Neural cell (in vitro differentiated cells): ENCODE measurements around the gene GRIK2. TPM values are rescaled to one million over a fixed set of nuclear protein-coding genes. Genes with fewer than 3 reads are reported as not detected.

Source experiments
- H2AFZ ChIP-seq: fragments of 200-600, 300-800 bp; sonication (generic), shearing (Covaris generic); 2 replicates; pipeline ENCODE4 v1.6.0; 2014; ENCODE audit warnings: low read depth, mild to moderate bottlenecking, antibody characterized with exemption, low read length, moderate library complexity
- H3F3A ChIP-seq: fragments of 200-600 bp; shearing (Covaris generic); 2 replicates; pipeline ENCODE4 v1.6.1; 2016; ENCODE audit warnings: mild to moderate bottlenecking, moderate library complexity, mixed read lengths, antibody characterized with exemption, low read length; ENCODE audit not compliant: insufficient read depth, poor library complexity, severe bottlenecking
- H3K27ac ChIP-seq: fragments of 200-600, 300-800 bp; sonication (generic), shearing (Covaris generic); 2 replicates; pipeline ENCODE4 v1.5.1; 2014; ENCODE audit warnings: mild to moderate bottlenecking, low read length, moderate library complexity
- H3K27me3 ChIP-seq: fragments of 300-800, 200-600 bp; sonication (generic), shearing (Covaris generic); 2 replicates; pipeline ENCODE4 v1.6.0; 2014; ENCODE audit warnings: mild to moderate bottlenecking, low read depth, low read length, moderate library complexity; ENCODE audit not compliant: insufficient read depth
- H3K36me3 ChIP-seq: fragments of 300-800, 200-600 bp; sonication (generic), shearing (Covaris generic); 2 replicates; pipeline ENCODE4 v1.5.1; 2014; ENCODE audit warnings: mild to moderate bottlenecking, antibody characterized with exemption, low read length, moderate library complexity; ENCODE audit not compliant: insufficient read depth
- H3K4me2 ChIP-seq: fragments of 300-800, 200-600 bp; sonication (generic), shearing (Covaris generic); 2 replicates; pipeline ENCODE4 v1.6.0; 2014; ENCODE audit warnings: mild to moderate bottlenecking, low read length
- H3K4me3 ChIP-seq: fragments of 300-800, 200-600 bp; sonication (generic), shearing (Covaris generic); 2 replicates; pipeline ENCODE4 v1.5.1; 2014; ENCODE audit warnings: mild to moderate bottlenecking, low read length, moderate library complexity
- H3K79me2 ChIP-seq: fragments of 200-600 bp; shearing (Covaris generic); replicated peaks from 2 replicates; pipeline ENCODE4 v1.6.0; 2014; ENCODE audit warnings: mild to moderate bottlenecking, low read length, moderate library complexity; ENCODE audit not compliant: insufficient read depth
- H3K9ac ChIP-seq: fragments of 300-800, 200-600 bp; sonication (generic), shearing (Covaris generic); 2 replicates; pipeline ENCODE4 v1.6.1; 2016; ENCODE audit warnings: mild to moderate bottlenecking, low read length, mixed read lengths
- H3K9me2 ChIP-seq: fragments of 200-600 bp; shearing (Covaris generic); 2 replicates; pipeline ENCODE4 v1.6.1; 2016; ENCODE audit warnings: mild to moderate bottlenecking, low read length, mixed read lengths; ENCODE audit not compliant: insufficient read depth
- H3K9me3 ChIP-seq: fragments of 200-600, 300-800 bp; sonication (generic), shearing (Covaris generic); 2 replicates; pipeline ENCODE4 v1.6.1; 2016; ENCODE audit warnings: mild to moderate bottlenecking, mixed run types, low read length, moderate library complexity, mixed read lengths
- H4K20me1 ChIP-seq: fragments of 200-600 bp; shearing (Covaris generic); 2 replicates; pipeline ENCODE4 v1.6.1; 2016; ENCODE audit warnings: mild to moderate bottlenecking, mixed run types; ENCODE audit not compliant: insufficient read depth
- CTCF ChIP-seq: fragments of 450-650 bp; IDR thresholded peaks from 2 replicates; pipeline ENCODE4 v1.5.1; 2014; ENCODE audit warnings: antibody characterized with exemption, mild to moderate bottlenecking, moderate library complexity; ENCODE audit not compliant: poor library complexity, severe bottlenecking
- EP300 ChIP-seq: fragments of 450-650 bp; conservative IDR thresholded peaks from 2 replicates; pipeline ENCODE4 v1.6.1; 2014; ENCODE audit warnings: antibody characterized with exemption, mild to moderate bottlenecking, moderate library complexity; ENCODE audit not compliant: poor library complexity, severe bottlenecking
- EZH2 ChIP-seq: fragments of 200-600, 300-800 bp; shearing (Covaris generic), sonication (generic); IDR thresholded peaks from 2 replicates; pipeline ENCODE4 v1.6.1; 2014; ENCODE audit warnings: antibody characterized with exemption, low read length, borderline replicate concordance, mild to moderate bottlenecking; ENCODE audit not compliant: insufficient read depth, poor library complexity, severe bottlenecking
- MXI1 ChIP-seq: fragments of 450-650 bp; conservative IDR thresholded peaks from 2 replicates; pipeline ENCODE4 v1.6.1; 2014; ENCODE audit warnings: antibody characterized with exemption, mild to moderate bottlenecking; ENCODE audit not compliant: poor library complexity, severe bottlenecking
- POLR2AphosphoS5 ChIP-seq: IDR thresholded peaks from 2 replicates; pipeline ENCODE4 v1.6.1; 2012
- RAD21 ChIP-seq: fragments of 450-650 bp; conservative IDR thresholded peaks from 2 replicates; pipeline ENCODE4 v1.6.1; 2014; ENCODE audit warnings: antibody characterized with exemption, mild to moderate bottlenecking, moderate library complexity
- SMC3 ChIP-seq: fragments of 450-650 bp; conservative IDR thresholded peaks from 2 replicates; pipeline ENCODE4 v1.6.1; 2014; ENCODE audit warnings: antibody characterized with exemption, mild to moderate bottlenecking, moderate library complexity; ENCODE audit not compliant: poor library complexity
- TAF1 ChIP-seq: IDR thresholded peaks from 2 replicates; pipeline ENCODE4 v1.6.1; 2012; ENCODE audit warnings: low read depth
- polyA plus RNA-seq: library from polyadenylated mRNA; depleted of rRNA; stranded (reverse); fragments of >200 nt; gene quantifications from 2 replicates; pipeline ENCODE4 v1.2.3, GENCODE V29; 2014
- TF ChIP-seq, protein P1 (sequence below): IDR thresholded peaks from 2 replicates; pipeline ENCODE4 v1.6.1; 2012; ENCODE audit warnings: borderline replicate concordance

GRIK2 gene
- polyA plus RNA-seq, 1 donor from 2014 or later, result 106 TPM

GRCh38 chr6:101422811-101423210 lies 29.3 kb downstream of the GRIK2 start:
- Histone ChIP-seq H3K27me3 (no peaks in the 10 kb centered on the region), H3K9me2 (no peaks in the 10 kb centered on the region), H3F3A (peaks cover 4% of the 10 kb centered on the region), H3K4me3 (no peak overlapping the region), H3K79me2 (no peaks in the 10 kb centered on the region), H3K36me3 (no peaks in the 10 kb centered on the region), H3K27ac (no peak overlapping the region), H3K4me2 (peak overlapping the region; percentile 36), H2AFZ (no peak overlapping the region), H3K9me3 (no peaks in the 10 kb centered on the region), H3K9ac (no peak overlapping the region), H4K20me1 (no peaks in the 10 kb centered on the region)
- TF ChIP-seq POLR2AphosphoS5, result peak; percentile 42
- TF ChIP-seq RAD21, result no peak
- TF ChIP-seq SMC3, result no peak
- TF ChIP-seq MXI1, result peak; percentile 34
- TF ChIP-seq CTCF, result no peak
- TF ChIP-seq TAF1, result no peak
- TF ChIP-seq EP300, result peak; percentile 48

DNA sequence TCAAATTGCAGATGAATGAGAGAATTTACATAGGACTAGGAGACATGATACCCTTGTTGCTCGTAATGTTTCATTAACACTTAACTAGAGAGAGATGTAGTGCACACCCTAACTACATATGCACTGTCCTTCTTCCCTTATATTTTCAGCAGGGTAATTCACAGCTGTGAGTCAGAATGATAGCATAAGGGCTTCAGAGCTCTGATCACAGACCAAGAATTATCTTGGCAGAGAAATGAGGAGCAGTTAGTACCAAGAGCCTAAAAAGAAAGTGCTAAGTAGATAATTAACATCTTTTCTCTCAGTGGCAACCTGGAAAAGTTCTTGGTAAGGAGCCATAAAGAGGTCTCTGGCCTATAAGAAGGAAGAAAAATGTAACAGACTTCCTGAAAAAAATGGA lies 35.8 kb downstream of the GRIK2 start:
- H3K36me3 ChIP-seq, result no peaks in the 10 kb centered on the region
- no peaks in the 10 kb centered on the region for H3K79me2 ChIP-seq
- no peaks in the 10 kb centered on the region for H3K9me3 ChIP-seq
- no peak overlapping the region for H3K9ac ChIP-seq
- no peak overlapping the region for H2AFZ ChIP-seq
- no peak overlapping the region for H3K27ac ChIP-seq
- no peaks in the 10 kb centered on the region for H3F3A ChIP-seq
- no peak for TF ChIP-seq POLR2AphosphoS5
- H4K20me1 ChIP-seq, result no peaks in the 10 kb centered on the region
- H3K4me3 ChIP-seq, result no peak overlapping the region
- H3K4me2 ChIP-seq, result no peak overlapping the region
- no peaks in the 10 kb centered on the region for H3K9me2 ChIP-seq
- no peaks in the 10 kb centered on the region for H3K27me3 ChIP-seq

DNA sequence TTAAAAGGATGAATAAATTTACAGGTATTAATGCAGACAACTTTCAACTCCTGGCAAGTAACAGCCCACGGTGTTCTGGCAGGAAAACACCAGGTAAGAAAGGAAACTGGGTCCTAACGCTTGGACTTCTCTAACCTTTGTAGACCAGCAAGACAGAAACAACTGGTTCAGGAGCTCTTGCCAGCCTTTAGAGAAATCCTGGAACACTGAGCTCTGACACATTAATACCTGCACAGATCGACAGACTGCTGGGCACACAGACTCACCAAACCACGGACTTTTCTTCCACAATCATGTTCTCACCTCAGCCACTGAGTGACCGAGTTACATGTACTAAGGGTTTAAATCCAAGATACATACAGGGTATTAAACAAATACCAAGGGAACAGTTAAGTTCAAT lies 36.3 kb downstream of the GRIK2 start:
- Histone ChIP-seq H3K4me2 (no peak overlapping the region), H3K36me3 (no peaks in the 10 kb centered on the region), H2AFZ (no peak overlapping the region), H3K4me3 (no peak overlapping the region), H4K20me1 (no peaks in the 10 kb centered on the region), H3K27me3 (no peaks in the 10 kb centered on the region), H3K9me3 (no peaks in the 10 kb centered on the region), H3K9ac (no peak overlapping the region), H3K9me2 (no peaks in the 10 kb centered on the region), H3K79me2 (no peaks in the 10 kb centered on the region), H3K27ac (no peak overlapping the region), H3F3A (no peaks in the 10 kb centered on the region)
- TF ChIP-seq EZH2 (no peak), MXI1 (no peak), TAF1 (no peak), RAD21 (no peak), EP300 (no peak), POLR2AphosphoS5 (no peak), CTCF (no peak), SMC3 (no peak)
- TF ChIP-seq, protein P1, sequence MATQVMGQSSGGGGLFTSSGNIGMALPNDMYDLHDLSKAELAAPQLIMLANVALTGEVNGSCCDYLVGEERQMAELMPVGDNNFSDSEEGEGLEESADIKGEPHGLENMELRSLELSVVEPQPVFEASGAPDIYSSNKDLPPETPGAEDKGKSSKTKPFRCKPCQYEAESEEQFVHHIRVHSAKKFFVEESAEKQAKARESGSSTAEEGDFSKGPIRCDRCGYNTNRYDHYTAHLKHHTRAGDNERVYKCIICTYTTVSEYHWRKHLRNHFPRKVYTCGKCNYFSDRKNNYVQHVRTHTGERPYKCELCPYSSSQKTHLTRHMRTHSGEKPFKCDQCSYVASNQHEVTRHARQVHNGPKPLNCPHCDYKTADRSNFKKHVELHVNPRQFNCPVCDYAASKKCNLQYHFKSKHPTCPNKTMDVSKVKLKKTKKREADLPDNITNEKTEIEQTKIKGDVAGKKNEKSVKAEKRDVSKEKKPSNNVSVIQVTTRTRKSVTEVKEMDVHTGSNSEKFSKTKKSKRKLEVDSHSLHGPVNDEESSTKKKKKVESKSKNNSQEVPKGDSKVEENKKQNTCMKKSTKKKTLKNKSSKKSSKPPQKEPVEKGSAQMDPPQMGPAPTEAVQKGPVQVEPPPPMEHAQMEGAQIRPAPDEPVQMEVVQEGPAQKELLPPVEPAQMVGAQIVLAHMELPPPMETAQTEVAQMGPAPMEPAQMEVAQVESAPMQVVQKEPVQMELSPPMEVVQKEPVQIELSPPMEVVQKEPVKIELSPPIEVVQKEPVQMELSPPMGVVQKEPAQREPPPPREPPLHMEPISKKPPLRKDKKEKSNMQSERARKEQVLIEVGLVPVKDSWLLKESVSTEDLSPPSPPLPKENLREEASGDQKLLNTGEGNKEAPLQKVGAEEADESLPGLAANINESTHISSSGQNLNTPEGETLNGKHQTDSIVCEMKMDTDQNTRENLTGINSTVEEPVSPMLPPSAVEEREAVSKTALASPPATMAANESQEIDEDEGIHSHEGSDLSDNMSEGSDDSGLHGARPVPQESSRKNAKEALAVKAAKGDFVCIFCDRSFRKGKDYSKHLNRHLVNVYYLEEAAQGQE, result no peak
